Immature natural killer cell (primary cell): ENCODE results near the gene LOXHD1. TPM values are rescaled to one million over a fixed set of nuclear protein-coding genes. Genes with fewer than 3 reads are reported as not detected.
A peak's percentile ranks its signal among the peaks of the same experiment; 100 is the strongest.

Source experiments
- DNase-seq, 3 donors: peaks; one replicate each; pipeline ENCODE4 v3.0.0; 2022; ENCODE audit warnings: mixed read lengths in 1 of 3
- H3K27ac Mint-ChIP-seq, 6 donors: one replicate each; pipeline ENCODE4 v1.8.0; 2020; ENCODE audit warnings: mixed read lengths in 6 of 6, mild to moderate bottlenecking in 5 of 6, inconsistent platforms in 4 of 6, moderate library complexity in 3 of 6
- H3K27me3 Mint-ChIP-seq, 3 donors: one replicate each; pipeline ENCODE4 v1.8.0; 2020 to 2021; ENCODE audit warnings: low read depth in 3 of 3, mild to moderate bottlenecking in 3 of 3, mixed read lengths in 3 of 3, moderate library complexity in 3 of 3, inconsistent platforms in 1 of 3
- H3K36me3 Mint-ChIP-seq, 3 donors: one replicate each; pipeline ENCODE4 v1.8.0; 2020; ENCODE audit warnings: mixed read lengths in 3 of 3, inconsistent platforms in 2 of 3, mild to moderate bottlenecking in 2 of 3
- H3K4me1 Mint-ChIP-seq, 2 donors: one replicate each; pipeline ENCODE4 v1.8.0; 2020; ENCODE audit warnings: inconsistent platforms in 2 of 2, mild to moderate bottlenecking in 2 of 2, mixed read lengths in 2 of 2, moderate library complexity in 1 of 2
- H3K4me3 Mint-ChIP-seq, 5 donors: one replicate each; pipeline ENCODE4 v1.8.0; 2020; ENCODE audit warnings: mild to moderate bottlenecking in 5 of 5, mixed read lengths in 5 of 5, inconsistent platforms in 3 of 5, moderate library complexity in 3 of 5
- H3K9me3 Mint-ChIP-seq, 6 donors: one replicate each; pipeline ENCODE4 v1.8.0; 2020; ENCODE audit warnings: mild to moderate bottlenecking in 6 of 6, mixed read lengths in 6 of 6, inconsistent platforms in 4 of 6, moderate library complexity in 3 of 6
- polyA plus RNA-seq, 3 donors: library from polyadenylated mRNA; unstranded; fragments of 300-500 nt; fragmentation: Illumina TruSeq; gene quantifications; one replicate each; pipeline ENCODE4 v1.2.3, GENCODE V29; 2021

The LOXHD1 gene
- polyA plus RNA-seq, 3 donors from 2014 or later, result 0.07 TPM; not detected in 2

GRCh38 chr18:46656326-46657114, 500 bp downstream of the LOXHD1 start:
- Mint-ChIP-seq H3K4me1 (no peaks in the 10 kb centered on the region), H3K9me3 (no peaks in the 10 kb centered on the region), H3K4me3 (no peak overlapping the region), H3K36me3 (no peaks in the 10 kb centered on the region), H3K27me3 (peaks cover 0 to 2% (median 0%) of the 10 kb centered on the region in 3 donors), H3K27ac (no peak overlapping the region)
- DNase-seq, result no peak

GRCh38 chr18:46652372-46652771, 4.6 kb downstream of the LOXHD1 start:
- no peaks in the 10 kb centered on the region for H3K9me3 Mint-ChIP-seq
- peaks cover 1 to 3% (median 2%) of the 10 kb centered on the region in 3 donors for H3K27me3 Mint-ChIP-seq
- no peaks in the 10 kb centered on the region for H3K4me1 Mint-ChIP-seq
- H3K36me3 Mint-ChIP-seq, result no peaks in the 10 kb centered on the region
- no peak for DNase-seq
- H3K4me3 Mint-ChIP-seq, result no peak overlapping the region
- no peak overlapping the region for H3K27ac Mint-ChIP-seq

DNA sequence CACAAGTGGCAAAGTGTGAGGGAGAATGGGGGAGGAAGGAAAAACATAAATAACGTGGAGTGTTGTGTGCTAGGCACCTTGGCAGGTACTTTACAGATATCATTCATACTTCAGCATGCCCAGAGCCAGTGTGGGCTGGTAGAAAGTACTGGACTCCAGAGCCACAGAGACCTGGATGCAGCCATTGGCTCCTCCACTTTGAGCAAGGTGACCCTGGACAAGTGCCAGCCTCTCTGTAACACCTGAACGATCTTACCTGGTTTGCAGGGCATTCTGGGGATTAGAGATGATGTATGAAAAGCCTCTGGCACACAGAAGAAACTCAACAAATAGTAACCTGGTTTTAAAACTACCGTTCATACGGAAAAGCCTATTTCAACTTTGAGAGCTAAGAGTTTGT, 6.3 kb downstream of the LOXHD1 start:
- Mint-ChIP-seq H3K27me3 (peaks cover 1 to 5% (median 4%) of the 10 kb centered on the region in 3 donors), H3K4me1 (no peaks in the 10 kb centered on the region), H3K27ac (no peak overlapping the region), H3K9me3 (no peaks in the 10 kb centered on the region), H3K4me3 (no peak overlapping the region), H3K36me3 (no peaks in the 10 kb centered on the region)
- DNase-seq, result no peak

DNA sequence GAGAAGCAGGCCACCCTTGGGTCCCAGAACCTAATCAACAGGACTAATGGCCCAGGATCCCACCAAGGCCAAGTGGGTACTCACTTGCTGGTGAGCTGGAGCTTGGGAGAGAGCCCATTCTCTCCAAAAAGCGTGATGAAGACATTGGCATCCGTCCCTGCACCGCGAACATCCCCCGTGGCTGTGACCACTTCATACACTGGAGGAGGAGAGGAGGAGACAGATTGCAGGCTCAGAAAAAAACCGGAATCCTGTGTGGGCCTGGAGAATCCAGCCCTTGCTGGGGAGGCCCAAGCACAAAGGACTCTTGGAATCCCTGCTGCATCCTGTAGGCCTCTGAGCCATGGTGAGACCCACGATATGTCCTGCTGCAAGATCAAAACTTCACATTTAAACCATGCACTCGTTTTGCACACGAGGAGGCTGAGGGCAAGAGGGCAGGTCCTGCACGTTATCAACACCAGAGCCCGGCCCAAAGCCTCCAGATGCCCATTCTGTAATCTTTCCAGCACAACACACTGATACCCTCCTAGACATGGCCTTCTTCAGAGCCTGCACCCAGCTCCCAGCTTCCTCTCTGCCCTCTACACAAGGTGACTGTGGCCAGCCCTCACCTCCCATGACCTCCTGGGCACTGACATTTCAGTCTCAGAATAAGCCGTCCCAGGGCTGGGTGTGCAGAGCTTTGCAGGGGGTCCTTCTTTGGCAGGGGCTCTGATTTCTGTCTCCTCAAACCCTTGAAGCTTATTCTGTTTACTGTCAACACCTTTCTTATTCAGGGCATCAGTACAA, 7.8 kb downstream of the LOXHD1 start:
- Mint-ChIP-seq H3K9me3 (no peaks in the 10 kb centered on the region), H3K27ac (no peak overlapping the region), H3K4me1 (no peaks in the 10 kb centered on the region), H3K36me3 (no peaks in the 10 kb centered on the region), H3K4me3 (no peak overlapping the region), H3K27me3 (peaks cover 1 to 6% (median 5%) of the 10 kb centered on the region in 3 donors)
- no peak for DNase-seq

DNA sequence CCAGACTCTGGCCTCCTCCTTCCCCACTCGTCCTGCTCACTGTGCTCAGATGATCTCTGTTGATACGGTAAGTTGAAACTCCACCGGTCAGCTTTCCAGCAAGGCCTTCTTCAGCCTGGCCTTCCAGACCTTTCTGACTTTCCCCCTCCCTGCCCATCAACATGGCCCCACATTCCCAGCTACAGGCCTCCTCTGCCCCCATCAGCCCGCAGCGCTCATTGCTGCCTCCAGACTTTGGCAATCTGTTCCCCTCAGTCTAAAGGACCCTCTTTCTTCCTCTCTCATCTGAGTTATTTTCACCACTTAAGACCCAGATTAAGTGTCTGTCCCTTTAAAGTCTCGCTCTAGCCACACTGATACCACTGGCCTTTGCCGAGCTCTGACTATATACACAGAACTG, 10.6 kb downstream of the LOXHD1 start:
- no peak overlapping the region for H3K27ac Mint-ChIP-seq
- no peak overlapping the region for H3K4me3 Mint-ChIP-seq
- H3K36me3 Mint-ChIP-seq, result no peaks in the 10 kb centered on the region
- H3K9me3 Mint-ChIP-seq, result no peaks in the 10 kb centered on the region
- no peaks in the 10 kb centered on the region for H3K4me1 Mint-ChIP-seq
- peaks cover 5 to 7% (median 6%) of the 10 kb centered on the region in 3 donors for H3K27me3 Mint-ChIP-seq
- no peak for DNase-seq

- Mint-ChIP-seq H3K36me3 (peaks cover 0 to 3% (median 0%) of the 10 kb centered on the region in 3 donors), H3K27me3 (peaks cover 3 to 7% (median 5%) of the 10 kb centered on the region in 3 donors), H3K9me3 (no peaks in the 10 kb centered on the region), H3K4me3 (no peak overlapping the region), H3K27ac (no peak overlapping the region), H3K4me1 (no peaks in the 10 kb centered on the region)
- DNase-seq, result no peak
These were observed 14.5 kb downstream of the LOXHD1 start for GRCh38 chr18:46642561-46642960.

- DNase-seq, result no peak
- no peak overlapping the region for H3K27ac Mint-ChIP-seq
- no peak overlapping the region for H3K4me3 Mint-ChIP-seq
- H3K9me3 Mint-ChIP-seq, result no peaks in the 10 kb centered on the region
- H3K36me3 Mint-ChIP-seq, result peaks cover 0 to 3% (median 0%) of the 10 kb centered on the region in 3 donors
- no peaks in the 10 kb centered on the region for H3K4me1 Mint-ChIP-seq
- peaks cover 3 to 7% (median 5%) of the 10 kb centered on the region in 3 donors for H3K27me3 Mint-ChIP-seq
These were observed 15.1 kb downstream of the LOXHD1 start for GRCh38 chr18:46641917-46642316.

GRCh38 chr18:46639386-46639785, 17.6 kb downstream of the LOXHD1 start:
- no peaks in the 10 kb centered on the region for H3K9me3 Mint-ChIP-seq
- no peaks in the 10 kb centered on the region for H3K4me1 Mint-ChIP-seq
- H3K4me3 Mint-ChIP-seq, result no peak overlapping the region
- no peak for DNase-seq
- no peak overlapping the region for H3K27ac Mint-ChIP-seq
- peaks cover 0 to 5% (median 4%) of the 10 kb centered on the region in 3 donors for H3K27me3 Mint-ChIP-seq
- peaks cover 0 to 3% (median 0%) of the 10 kb centered on the region in 3 donors for H3K36me3 Mint-ChIP-seq

DNA sequence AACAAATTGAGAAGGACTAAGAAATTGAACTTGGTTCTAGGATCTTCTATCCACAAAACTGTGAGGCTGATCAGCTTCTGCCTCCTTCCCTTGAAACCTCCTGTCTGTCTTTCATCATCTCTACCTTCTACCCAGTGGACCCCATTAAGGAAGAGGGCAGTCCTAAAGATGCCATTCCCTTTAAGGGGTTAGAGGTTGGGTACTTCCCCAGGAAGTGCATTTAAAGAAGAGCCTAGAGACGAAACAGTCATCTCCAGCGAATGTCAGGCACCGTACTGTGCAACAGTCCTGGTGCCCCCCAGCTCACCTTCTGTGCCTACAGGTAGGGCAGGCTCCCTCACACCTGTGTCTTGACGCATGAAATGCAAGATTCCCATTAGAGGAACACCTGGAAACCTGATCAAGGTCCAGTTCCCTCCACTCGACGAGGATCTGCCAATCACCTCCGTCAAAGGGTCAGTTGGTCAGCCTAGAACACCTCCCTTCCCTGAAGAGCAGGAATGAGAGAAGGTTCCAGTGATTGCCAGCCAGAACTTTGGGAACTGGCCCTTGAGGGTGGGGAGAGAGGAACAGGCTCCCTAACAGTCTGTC, 20.9 kb downstream of the LOXHD1 start:
- Mint-ChIP-seq H3K27ac (no peak overlapping the region), H3K36me3 (peaks cover 0 to 6% (median 0%) of the 10 kb centered on the region in 3 donors), H3K4me3 (no peak overlapping the region), H3K27me3 (peaks cover 0 to 4% (median 0%) of the 10 kb centered on the region in 3 donors), H3K4me1 (peaks cover 0 to under 1% of the 10 kb centered on the region in 2 donors), H3K9me3 (peaks cover 0 to 3% (median 0%) of the 10 kb centered on the region in 6 donors)
- no peak for DNase-seq

GRCh38 chr18:46632401-46633071, 24.5 kb downstream of the LOXHD1 start:
- Mint-ChIP-seq H3K4me1 (peaks cover 14 to 22% of the 10 kb centered on the region in 2 donors), H3K27ac (no peak overlapping the region), H3K36me3 (peaks cover 0 to 3% (median 0%) of the 10 kb centered on the region in 3 donors), H3K4me3 (no peak overlapping the region), H3K9me3 (peaks cover 0 to 3% (median 0%) of the 10 kb centered on the region in 6 donors), H3K27me3 (peaks cover 0 to 4% (median 2%) of the 10 kb centered on the region in 3 donors)
- DNase-seq, result no peak

DNA sequence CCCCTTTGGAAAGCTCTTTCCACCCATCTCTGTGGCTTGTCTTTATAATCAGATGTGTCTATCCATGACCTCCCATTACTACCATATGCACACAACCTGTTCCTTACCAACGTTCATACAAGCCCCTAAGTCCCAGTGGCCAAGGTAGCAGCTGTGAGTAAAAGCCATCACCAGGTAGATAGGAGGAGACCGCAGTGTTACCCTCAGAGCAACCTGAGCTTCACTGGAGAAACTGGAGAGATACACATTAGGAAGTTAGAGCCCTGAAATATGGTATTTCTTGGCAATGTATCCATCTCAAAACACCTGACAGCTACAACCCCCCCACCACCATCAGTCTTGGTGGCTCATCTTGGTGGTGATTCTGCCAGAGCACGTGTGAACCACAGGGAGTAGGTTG, 26.0 kb downstream of the LOXHD1 start:
- H3K27me3 Mint-ChIP-seq, result peaks cover 0 to 6% (median 2%) of the 10 kb centered on the region in 3 donors
- DNase-seq, result no peak
- no peak overlapping the region for H3K27ac Mint-ChIP-seq

GRCh38 chr18:46630160-46630559, 26.9 kb downstream of the LOXHD1 start:
- Mint-ChIP-seq H3K27ac (no peak overlapping the region), H3K36me3 (peaks cover 0 to 3% (median 0%) of the 10 kb centered on the region in 3 donors), H3K27me3 (peaks cover 2 to 6% (median 2%) of the 10 kb centered on the region in 3 donors), H3K4me3 (no peak overlapping the region), H3K4me1 (peaks cover 14 to 22% of the 10 kb centered on the region in 2 donors), H3K9me3 (peaks cover 0 to 3% (median 0%) of the 10 kb centered on the region in 6 donors)
- DNase-seq, result peak in 2 of 3 donors; percentile 7 to 10

More for the DNA sequence above, 26.0 kb downstream of the LOXHD1 start:
- Mint-ChIP-seq H3K36me3 (peaks cover 0 to 3% (median 0%) of the 10 kb centered on the region in 3 donors), H3K4me1 (peaks cover 14 to 22% of the 10 kb centered on the region in 2 donors), H3K4me3 (no peak overlapping the region), H3K9me3 (peaks cover 0 to 3% (median 0%) of the 10 kb centered on the region in 6 donors)

GRCh38 chr18:46629361-46629760, 27.7 kb downstream of the LOXHD1 start:
- Mint-ChIP-seq H3K9me3 (peaks cover 0 to 3% (median 0%) of the 10 kb centered on the region in 6 donors), H3K4me3 (no peak overlapping the region), H3K27me3 (peaks cover 2 to 6% (median 2%) of the 10 kb centered on the region in 3 donors), H3K4me1 (peaks cover 20 to 30% of the 10 kb centered on the region in 2 donors), H3K36me3 (peaks cover 0 to 3% (median 0%) of the 10 kb centered on the region in 3 donors), H3K27ac (no peak overlapping the region)
- no peak for DNase-seq
